ENCODE data around the gene ANXA6.

DNA sequence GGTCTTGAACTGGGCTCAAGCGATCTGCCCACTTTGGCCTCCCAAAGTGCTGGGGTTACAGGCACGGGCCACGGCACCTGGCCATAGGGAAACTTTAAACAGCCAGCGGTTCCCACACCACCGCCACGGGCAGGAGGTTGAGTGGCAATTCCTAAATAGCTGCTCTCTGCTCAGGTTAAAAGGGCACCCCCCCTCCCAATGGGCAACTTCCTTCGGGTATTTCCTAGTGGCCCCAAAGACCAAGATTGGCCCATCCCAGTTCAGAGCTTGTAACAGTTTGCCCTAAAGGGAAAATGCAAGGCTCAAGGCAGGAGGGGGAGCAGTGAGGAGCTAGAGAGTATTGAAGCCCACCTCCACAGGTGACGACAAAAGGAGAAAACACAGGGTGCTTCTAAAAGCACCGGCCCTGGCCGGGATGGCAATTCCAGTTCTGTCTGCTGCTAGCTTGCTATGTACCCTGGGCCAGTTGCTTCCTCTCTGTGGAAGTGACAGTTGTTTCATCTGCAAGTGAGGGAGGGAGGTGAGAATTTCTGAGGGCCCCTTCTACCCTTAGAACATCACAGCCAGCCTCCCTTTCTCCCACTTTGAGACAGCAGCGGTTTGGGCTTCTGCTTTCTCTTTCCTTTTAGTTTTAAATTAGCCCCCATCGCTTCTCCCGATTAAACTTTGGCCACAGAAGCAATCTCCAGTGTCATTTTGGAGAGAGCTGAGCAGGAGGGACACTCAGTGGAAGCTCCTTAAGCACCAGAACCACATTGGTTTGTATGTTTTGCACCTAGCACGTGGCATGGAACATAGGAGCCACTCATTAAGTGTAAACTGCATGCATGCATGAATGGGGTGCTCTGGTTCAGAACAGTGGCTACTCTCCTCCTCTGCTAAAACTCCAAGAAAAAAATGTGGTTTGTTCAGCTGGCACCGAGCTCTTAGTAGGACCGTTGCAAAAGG, 59.5 kb downstream of the ANXA6 start:
- TF ChIP-seq, protein P1, sequence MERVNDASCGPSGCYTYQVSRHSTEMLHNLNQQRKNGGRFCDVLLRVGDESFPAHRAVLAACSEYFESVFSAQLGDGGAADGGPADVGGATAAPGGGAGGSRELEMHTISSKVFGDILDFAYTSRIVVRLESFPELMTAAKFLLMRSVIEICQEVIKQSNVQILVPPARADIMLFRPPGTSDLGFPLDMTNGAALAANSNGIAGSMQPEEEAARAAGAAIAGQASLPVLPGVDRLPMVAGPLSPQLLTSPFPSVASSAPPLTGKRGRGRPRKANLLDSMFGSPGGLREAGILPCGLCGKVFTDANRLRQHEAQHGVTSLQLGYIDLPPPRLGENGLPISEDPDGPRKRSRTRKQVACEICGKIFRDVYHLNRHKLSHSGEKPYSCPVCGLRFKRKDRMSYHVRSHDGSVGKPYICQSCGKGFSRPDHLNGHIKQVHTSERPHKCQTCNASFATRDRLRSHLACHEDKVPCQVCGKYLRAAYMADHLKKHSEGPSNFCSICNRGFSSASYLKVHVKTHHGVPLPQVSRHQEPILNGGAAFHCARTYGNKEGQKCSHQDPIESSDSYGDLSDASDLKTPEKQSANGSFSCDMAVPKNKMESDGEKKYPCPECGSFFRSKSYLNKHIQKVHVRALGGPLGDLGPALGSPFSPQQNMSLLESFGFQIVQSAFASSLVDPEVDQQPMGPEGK (CRISPR knock-in tag; IDR thresholded peaks at IDR 0.05; ENCODE audit: borderline replicate concordance) = no peak
- TF ChIP-seq TCF4 (CRISPR knock-in tag; IDR thresholded peaks at IDR 0.05; ENCODE audit: borderline replicate concordance) (no peak), ARNTL (CRISPR knock-in tag; IDR thresholded peaks at IDR 0.05; ENCODE audit: borderline replicate concordance, low read depth) (no peak), PPARA (CRISPR knock-in tag; IDR thresholded peaks at IDR 0.05; ENCODE audit: borderline replicate concordance) (no peak), ISL1 (CRISPR knock-in tag; IDR thresholded peaks at IDR 0.05) (no peak), OSR1 (CRISPR knock-in tag; IDR thresholded peaks at IDR 0.05) (no peak), ZFP30 (CRISPR knock-in tag; IDR thresholded peaks at IDR 0.05) (no peak), SNAI2 (CRISPR knock-in tag; IDR thresholded peaks at IDR 0.05) (no peak), CSDC2 (CRISPR knock-in tag; IDR thresholded peaks at IDR 0.05) (no peak), GLIS3 (CRISPR knock-in tag; IDR thresholded peaks at IDR 0.05) (no peak), ZNF8 (CRISPR knock-in tag; IDR thresholded peaks at IDR 0.05) (no peak)
- TF ChIP-seq, protein P2, sequence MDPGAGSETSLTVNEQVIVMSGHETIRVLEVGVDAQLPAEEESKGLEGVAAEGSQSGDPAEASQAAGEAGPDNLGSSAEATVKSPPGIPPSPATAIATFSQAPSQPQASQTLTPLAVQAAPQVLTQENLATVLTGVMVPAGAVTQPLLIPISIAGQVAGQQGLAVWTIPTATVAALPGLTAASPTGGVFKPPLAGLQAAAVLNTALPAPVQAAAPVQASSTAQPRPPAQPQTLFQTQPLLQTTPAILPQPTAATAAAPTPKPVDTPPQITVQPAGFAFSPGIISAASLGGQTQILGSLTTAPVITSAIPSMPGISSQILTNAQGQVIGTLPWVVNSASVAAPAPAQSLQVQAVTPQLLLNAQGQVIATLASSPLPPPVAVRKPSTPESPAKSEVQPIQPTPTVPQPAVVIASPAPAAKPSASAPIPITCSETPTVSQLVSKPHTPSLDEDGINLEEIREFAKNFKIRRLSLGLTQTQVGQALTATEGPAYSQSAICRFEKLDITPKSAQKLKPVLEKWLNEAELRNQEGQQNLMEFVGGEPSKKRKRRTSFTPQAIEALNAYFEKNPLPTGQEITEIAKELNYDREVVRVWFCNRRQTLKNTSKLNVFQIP (CRISPR knock-in tag; IDR thresholded peaks at IDR 0.05; ENCODE audit: borderline replicate concordance, low read depth) = no peak
- TF ChIP-seq, protein P3, sequence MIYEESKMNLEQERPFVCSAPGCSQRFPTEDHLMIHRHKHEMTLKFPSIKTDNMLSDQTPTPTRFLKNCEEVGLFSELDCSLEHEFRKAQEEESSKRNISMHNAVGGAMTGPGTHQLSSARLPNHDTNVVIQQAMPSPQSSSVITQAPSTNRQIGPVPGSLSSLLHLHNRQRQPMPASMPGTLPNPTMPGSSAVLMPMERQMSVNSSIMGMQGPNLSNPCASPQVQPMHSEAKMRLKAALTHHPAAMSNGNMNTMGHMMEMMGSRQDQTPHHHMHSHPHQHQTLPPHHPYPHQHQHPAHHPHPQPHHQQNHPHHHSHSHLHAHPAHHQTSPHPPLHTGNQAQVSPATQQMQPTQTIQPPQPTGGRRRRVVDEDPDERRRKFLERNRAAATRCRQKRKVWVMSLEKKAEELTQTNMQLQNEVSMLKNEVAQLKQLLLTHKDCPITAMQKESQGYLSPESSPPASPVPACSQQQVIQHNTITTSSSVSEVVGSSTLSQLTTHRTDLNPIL (CRISPR knock-in tag; IDR thresholded peaks at IDR 0.05; ENCODE audit: low read depth) = no peak

Measured in SK-N-SH treated with all-trans-retinoic acid at 6 μM for 48 hours (cell line).